Stomach (tissue), 9 donors: ENCODE data around the gene COX4I1. TPM values are rescaled to one million over a fixed set of nuclear protein-coding genes. Genes with fewer than 3 reads are reported as not detected.

ENCODE experiments used
- DNase-seq, 2 donors: peaks; one replicate each; pipeline versions ENCODE4 v3.0.0 to v3.0.0-alpha.2; 2013 to 2019
- H3K27ac ChIP-seq, 5 donors: fragments of 200-600 bp in 4 of 5; sonication (generic) in 4 of 5; one replicate each; pipeline ENCODE4 v1.5.1; 2013 to 2019; ENCODE audit warnings: mild to moderate bottlenecking in 1 of 5, moderate library complexity in 1 of 5
- H3K27me3 ChIP-seq, 3 donors: fragments of 200-600 bp; sonication (generic); one replicate each; pipeline ENCODE4 v1.5.1; 2017 to 2019; ENCODE audit warnings: mixed run types in 1 of 3
- H3K36me3 ChIP-seq, 4 donors: fragments of 200-600 bp; sonication (generic); 1 replicate in 3 of 4; 2 replicates in 1 of 4; pipeline ENCODE4 v1.5.1; 2016 to 2019
- H3K4me1 ChIP-seq, 4 donors: fragments of 200-600 bp; sonication (generic); one replicate each; pipeline ENCODE4 v1.5.1; 2016 to 2019
- H3K4me3 ChIP-seq, 4 donors: fragments of 200-600 bp; sonication (generic) in 3 of 4; one replicate each; pipeline ENCODE4 v1.5.1; 2016 to 2019; ENCODE audit warnings: mild to moderate bottlenecking in 1 of 4
- H3K9me3 ChIP-seq, 4 donors: fragments of 200-600 bp; sonication (generic); one replicate each; pipeline ENCODE4 v1.5.1; 2016 to 2019
- EP300 ChIP-seq: sonication (generic); formaldehyde crosslinking; IDR thresholded peaks from one replicate; pipeline ENCODE4 v1.6.1; 2017; ENCODE audit warnings: antibody characterized with exemption
- POLR2A ChIP-seq, 4 donors: fragments of 450-650 bp; IDR thresholded peaks; one replicate each; pipeline ENCODE4 v1.6.1; 2016; ENCODE audit warnings: antibody characterized with exemption in 4 of 4, control low read depth in 2 of 4, mild to moderate bottlenecking in 1 of 4, moderate library complexity in 1 of 4
- POLR2AphosphoS5 ChIP-seq, 3 donors: sonication (generic); formaldehyde crosslinking; IDR thresholded peaks; one replicate each; pipeline ENCODE4 v1.6.1; 2016; ENCODE audit warnings: antibody characterized with exemption in 3 of 3
- WGBS, 5 donors: extraction: QIAGEN DNeasy Blood & Tissue Kit in 3 of 5; methylation state at CpG; one replicate each; pipeline versions ENCODE4 v1.1.5 to v1.1.7; 2013 to 2018; 5-methylcytosine and 5-hydroxymethylcytosine counted together
- intact Hi-C: fragments of 100-400 bp; cut with DNase I; formaldehyde crosslinking; loops from one replicate; pipeline ENCODE4 v1.15.1; 2023; ENCODE audit warnings: low total_unique reads
- polyA plus RNA-seq, 3 donors: library from polyadenylated mRNA; stranded (reverse); fragments of 200-250 nt; gene quantifications; one replicate each; pipeline ENCODE4 v1.2.3, GENCODE V29; 2013
- total RNA-seq, 5 donors: library from RNA; depleted of rRNA; stranded (reverse); fragments of >200 nt; gene quantifications; one replicate each; pipeline versions ENCODE4 v1.1.0 to v1.2.3, GENCODE V29; 2014 to 2016
- TF ChIP-seq, protein P1 (sequence below), 7 experiments: fragments of 450-650 bp in 4 of 7; fragments of 200-600 bp in 3 of 7; sonication (generic) in 3 of 7; IDR thresholded peaks; one replicate each; pipeline ENCODE4 v1.5.1; 2016 to 2019; ENCODE audit warnings: antibody characterized with exemption in 7 of 7, control low read depth in 2 of 7, mild to moderate bottlenecking in 1 of 7
- donor health status: healthy with polysubstance abuse.
- donor health status: Bipolar disorder and iron deficiency.
- donor health status: healthy.

COX4I1 gene
- total and polyA plus RNA-seq, 8 donors = 57.2 to 1,368 (median 668) TPM

DNA sequence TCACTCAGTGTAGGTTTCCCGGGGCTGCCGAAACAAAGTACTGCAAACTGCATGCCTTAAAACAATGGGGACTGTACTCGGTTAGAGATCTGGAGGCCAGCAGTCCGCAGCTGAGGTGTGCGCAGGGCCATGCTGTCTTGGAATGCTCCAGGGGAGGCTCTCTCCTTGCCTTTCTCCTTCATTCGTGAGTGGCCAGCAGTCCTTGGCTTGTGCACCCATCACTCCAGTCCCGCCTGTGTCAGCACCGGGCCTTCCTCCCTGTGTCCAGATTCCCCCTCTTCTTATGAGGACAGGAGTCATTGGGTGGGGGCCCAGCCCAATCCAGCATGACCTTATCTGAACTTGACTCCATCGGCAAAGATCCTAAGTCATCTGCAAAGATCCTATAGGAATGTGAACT, 43.4 kb downstream of the COX4I1 start:
- intact Hi-C loops = no loop called here
- WGBS, 5 donors = 94 to 98% (median 95%) methylated on average over 9 of the region's 9 CpGs
- TF ChIP-seq, protein P1, sequence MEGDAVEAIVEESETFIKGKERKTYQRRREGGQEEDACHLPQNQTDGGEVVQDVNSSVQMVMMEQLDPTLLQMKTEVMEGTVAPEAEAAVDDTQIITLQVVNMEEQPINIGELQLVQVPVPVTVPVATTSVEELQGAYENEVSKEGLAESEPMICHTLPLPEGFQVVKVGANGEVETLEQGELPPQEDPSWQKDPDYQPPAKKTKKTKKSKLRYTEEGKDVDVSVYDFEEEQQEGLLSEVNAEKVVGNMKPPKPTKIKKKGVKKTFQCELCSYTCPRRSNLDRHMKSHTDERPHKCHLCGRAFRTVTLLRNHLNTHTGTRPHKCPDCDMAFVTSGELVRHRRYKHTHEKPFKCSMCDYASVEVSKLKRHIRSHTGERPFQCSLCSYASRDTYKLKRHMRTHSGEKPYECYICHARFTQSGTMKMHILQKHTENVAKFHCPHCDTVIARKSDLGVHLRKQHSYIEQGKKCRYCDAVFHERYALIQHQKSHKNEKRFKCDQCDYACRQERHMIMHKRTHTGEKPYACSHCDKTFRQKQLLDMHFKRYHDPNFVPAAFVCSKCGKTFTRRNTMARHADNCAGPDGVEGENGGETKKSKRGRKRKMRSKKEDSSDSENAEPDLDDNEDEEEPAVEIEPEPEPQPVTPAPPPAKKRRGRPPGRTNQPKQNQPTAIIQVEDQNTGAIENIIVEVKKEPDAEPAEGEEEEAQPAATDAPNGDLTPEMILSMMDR (IDR thresholded peaks at IDR 0.05) = no peak
- no peak for TF ChIP-seq EP300
- no peak for TF ChIP-seq POLR2AphosphoS5 (IDR thresholded peaks at IDR 0.05)
- no peak for TF ChIP-seq POLR2A (IDR thresholded peaks at IDR 0.05)

DNA sequence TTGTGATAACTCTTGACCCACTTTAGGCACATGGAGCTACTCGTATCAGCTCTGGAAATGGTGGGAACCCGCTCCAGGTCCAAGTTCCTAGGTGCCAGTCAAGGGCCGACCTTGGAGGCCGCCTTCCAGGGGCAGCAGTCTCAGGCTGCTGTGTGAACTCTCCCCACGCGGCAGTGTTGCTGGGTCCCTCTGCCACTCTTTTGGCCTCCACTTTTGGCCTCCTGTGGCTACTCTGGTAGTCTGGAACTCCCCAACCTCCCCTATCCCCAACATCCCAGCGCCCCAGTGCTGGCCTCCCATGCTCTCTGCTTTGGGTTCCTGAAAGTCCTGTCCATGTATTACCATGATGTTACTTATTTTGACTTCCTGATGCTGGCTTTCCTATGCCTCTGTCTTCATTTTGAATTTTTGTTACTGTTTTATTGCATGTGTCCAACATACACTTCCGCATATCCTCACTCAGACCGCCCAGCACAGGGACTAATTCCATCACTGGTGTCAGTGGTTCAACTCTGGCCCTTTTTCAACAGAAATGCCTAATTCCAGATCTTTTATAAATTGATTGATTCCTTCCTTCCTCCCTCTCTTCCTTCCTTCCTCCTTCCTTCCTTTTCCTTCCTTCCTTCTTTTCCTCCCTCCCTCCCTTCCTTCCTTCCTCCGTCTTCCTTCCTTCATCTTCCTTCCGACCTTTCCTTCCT, 44.1 kb downstream of the COX4I1 start:
- WGBS, 5 donors = 86 to 96% (median 95%) methylated on average over 11 of the region's 11 CpGs
- H3K4me3 ChIP-seq = no peak overlapping the region
- DNase-seq = no peak
- no peaks in the 10 kb centered on the region for H3K36me3 ChIP-seq
- intact Hi-C loops = no loop called here
- TF ChIP-seq EP300 (no peak), POLR2A (IDR thresholded peaks at IDR 0.05) (no peak)
- peaks cover 15 to 24% (median 20%) of the 10 kb centered on the region in 4 donors for H3K4me1 ChIP-seq
- H3K9me3 ChIP-seq = no peaks in the 10 kb centered on the region
- H3K27ac ChIP-seq = no peak overlapping the region
- H3K27me3 ChIP-seq = peaks cover 0 to 37% (median 0%) of the 10 kb centered on the region in 3 donors

More for the DNA sequence above, 43.4 kb downstream of the COX4I1 start:
- DNase-seq = no peak
- H3K36me3 ChIP-seq = no peaks in the 10 kb centered on the region
- no peak overlapping the region for H3K27ac ChIP-seq
- H3K4me1 ChIP-seq = peaks cover 12 to 16% (median 14%) of the 10 kb centered on the region in 4 donors
- no peak overlapping the region for H3K4me3 ChIP-seq
- no peaks in the 10 kb centered on the region for H3K9me3 ChIP-seq
- peaks cover 0 to 38% (median 0%) of the 10 kb centered on the region in 3 donors for H3K27me3 ChIP-seq

DNA sequence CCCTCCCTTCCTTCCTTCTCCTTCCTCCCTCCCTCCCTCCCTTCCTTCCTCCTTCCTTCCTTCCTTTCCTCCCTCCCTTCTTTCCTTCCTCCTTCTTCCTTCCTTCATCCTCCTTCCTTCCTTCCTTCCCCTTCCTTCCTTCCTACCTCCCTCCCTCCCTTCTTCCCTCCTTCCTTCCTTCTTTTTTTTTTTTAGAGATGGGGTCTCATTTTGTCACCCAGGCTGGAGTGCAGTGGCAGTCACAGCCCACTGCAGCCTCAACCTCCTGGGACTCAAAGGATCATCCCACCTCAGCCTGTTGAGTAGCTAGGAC, 44.6 kb downstream of the COX4I1 start:
- DNase-seq = no peak
- TF ChIP-seq EP300 (no peak), POLR2AphosphoS5 (IDR thresholded peaks at IDR 0.05) (no peak), POLR2A (IDR thresholded peaks at IDR 0.05) (no peak)
- TF ChIP-seq, protein P1 (IDR thresholded peaks at IDR 0.05) = no peak
- intact Hi-C loops = no loop called here

DNA sequence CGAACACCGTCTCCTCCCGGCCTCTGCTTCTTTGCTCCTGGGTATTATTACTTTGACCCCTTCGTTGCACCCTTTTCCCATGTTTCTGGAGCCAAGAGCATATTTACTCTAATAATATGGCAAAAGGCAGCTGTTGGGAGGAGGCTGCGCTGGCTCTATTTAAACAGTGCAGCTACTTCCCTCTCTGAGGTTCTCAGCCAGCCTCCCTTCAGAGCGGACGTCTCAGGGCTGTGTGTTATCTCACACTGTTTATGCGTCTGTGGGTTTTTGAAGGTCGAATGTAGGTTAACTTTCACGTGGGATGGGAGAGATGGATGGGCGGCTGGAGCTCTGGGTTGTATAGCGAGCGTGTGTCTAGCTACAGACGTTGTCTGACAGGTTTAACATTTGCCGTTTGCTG, 45.3 kb downstream of the COX4I1 start:
- TF ChIP-seq, protein P1 (IDR thresholded peaks at IDR 0.05) = no peak
- TF ChIP-seq POLR2A (IDR thresholded peaks at IDR 0.05) = no peak
- no peak for TF ChIP-seq POLR2AphosphoS5 (IDR thresholded peaks at IDR 0.05)
- no peak for TF ChIP-seq EP300
- peak; percentile 40 to 84 for DNase-seq
- H3K4me3 ChIP-seq = no peak overlapping the region
- H3K36me3 ChIP-seq = no peaks in the 10 kb centered on the region
- H3K9me3 ChIP-seq = no peaks in the 10 kb centered on the region
- no peak overlapping the region for H3K27ac ChIP-seq
- intact Hi-C loops = no loop called here
- H3K27me3 ChIP-seq = peaks cover 0 to 34% (median 0%) of the 10 kb centered on the region in 3 donors
- peaks cover 15 to 24% (median 20%) of the 10 kb centered on the region in 4 donors for H3K4me1 ChIP-seq
- WGBS, 5 donors = 6 to 11% (median 9%) methylated on average over 15 of the region's 15 CpGs

More for the DNA sequence above, 44.6 kb downstream of the COX4I1 start:
- H3K27ac ChIP-seq = no peak overlapping the region
- H3K4me3 ChIP-seq = no peak overlapping the region
- no peaks in the 10 kb centered on the region for H3K9me3 ChIP-seq
- no peaks in the 10 kb centered on the region for H3K36me3 ChIP-seq
- H3K27me3 ChIP-seq = peaks cover 0 to 35% (median 0%) of the 10 kb centered on the region in 3 donors
- peaks cover 15 to 24% (median 20%) of the 10 kb centered on the region in 4 donors for H3K4me1 ChIP-seq

DNA sequence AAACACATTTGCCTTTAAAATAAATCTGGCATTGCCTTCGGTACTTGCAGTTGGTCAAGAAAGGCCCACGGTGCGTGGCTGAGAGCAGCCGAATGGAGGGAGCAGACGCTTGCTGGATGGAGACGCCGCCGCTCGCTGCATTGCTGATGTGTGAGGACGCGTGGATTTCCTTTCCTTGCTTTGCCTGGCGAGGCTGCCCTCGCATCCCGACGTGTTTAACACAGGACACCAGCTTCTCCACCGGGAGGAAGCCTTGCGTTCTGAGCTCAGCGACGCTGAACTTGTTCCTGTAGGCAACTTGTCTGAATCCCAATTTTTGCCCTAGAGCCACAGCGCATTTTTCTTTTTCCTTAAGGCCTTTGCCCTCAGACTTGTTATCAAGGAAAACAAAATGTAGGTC, 45.8 kb downstream of the COX4I1 start:
- intact Hi-C loops = no loop called here
- Histone ChIP-seq H3K9me3 (no peaks in the 10 kb centered on the region), H3K27me3 (peaks cover 0 to 29% (median 0%) of the 10 kb centered on the region in 3 donors), H3K4me3 (no peak overlapping the region), H3K36me3 (no peaks in the 10 kb centered on the region), H3K4me1 (peaks cover 15 to 24% (median 20%) of the 10 kb centered on the region in 4 donors), H3K27ac (no peak overlapping the region)
- no peak for TF ChIP-seq EP300
- no peak for TF ChIP-seq POLR2A (IDR thresholded peaks at IDR 0.05)
- no peak for TF ChIP-seq POLR2AphosphoS5 (IDR thresholded peaks at IDR 0.05)
- TF ChIP-seq, protein P1 (IDR thresholded peaks at IDR 0.05) = no peak
- DNase-seq = peak in 1 of 2 donors; percentile 50
- WGBS, 5 donors = 55 to 73% (median 70%) methylated on average over 20 of the region's 20 CpGs
